OCI-LY1 (cell line): ENCODE measurements around the gene PGLYRP2.

ENCODE experiments used
- H2AFZ ChIP-seq: fragments of 200-600 bp; sonication (generic), shearing (Covaris generic); 2 replicates; pipeline ENCODE4 v1.6.0; 2014; ENCODE audit warnings: antibody characterized with exemption, mild to moderate bottlenecking, low read length
- H3F3A ChIP-seq: fragments of 200-600 bp; sonication (generic), shearing (Covaris generic); 2 replicates; pipeline ENCODE4 v1.6.0; 2014; ENCODE audit warnings: mild to moderate bottlenecking, antibody characterized with exemption, low read length, moderate library complexity; ENCODE audit not compliant: insufficient read depth
- H3K27ac ChIP-seq: fragments of 200-600 bp; sonication (generic); 2 replicates; pipeline ENCODE4 v1.5.1; 2014; ENCODE audit warnings: low read length, mixed run types, mild to moderate bottlenecking, low read depth; ENCODE audit not compliant: poor library complexity, severe bottlenecking
- H3K27me3 ChIP-seq: fragments of 200-600 bp; sonication (generic); 2 replicates; pipeline ENCODE4 v1.6.0; 2014; ENCODE audit warnings: antibody characterized with exemption, mild to moderate bottlenecking, low read length, moderate library complexity; ENCODE audit not compliant: insufficient read depth
- H3K36me3 ChIP-seq: fragments of 200-600 bp; sonication (generic); 2 replicates; pipeline ENCODE4 v1.6.1; 2014; ENCODE audit warnings: mild to moderate bottlenecking, antibody characterized with exemption, low read length, moderate library complexity, mixed read lengths; ENCODE audit not compliant: insufficient read depth
- H3K4me1 ChIP-seq: fragments of 200-600 bp; sonication (generic); 2 replicates; pipeline ENCODE4 v1.5.1; 2014; ENCODE audit warnings: mild to moderate bottlenecking, low read length, moderate library complexity; ENCODE audit not compliant: insufficient read depth, severe bottlenecking
- H3K4me2 ChIP-seq: fragments of 200-600 bp; sonication (generic), shearing (Covaris generic); 2 replicates; pipeline ENCODE4 v1.6.1; 2014; ENCODE audit warnings: low read length
- H3K4me3 ChIP-seq: fragments of 200-600 bp; sonication (generic); 2 replicates; pipeline ENCODE4 v1.5.1; 2014; ENCODE audit warnings: low read length, low read depth, mild to moderate bottlenecking, mixed read lengths; ENCODE audit not compliant: poor library complexity, severe bottlenecking
- H3K79me2 ChIP-seq: fragments of 200-600 bp; shearing (Covaris generic); 2 replicates; pipeline ENCODE4 v1.6.1; 2016; ENCODE audit warnings: mixed run types, low read length, mixed read lengths; ENCODE audit not compliant: insufficient read depth
- H3K9ac ChIP-seq: fragments of 200-600 bp; sonication (generic), shearing (Covaris generic); 2 replicates; pipeline ENCODE4 v1.6.1; 2014; ENCODE audit warnings: mild to moderate bottlenecking, low read length, mixed read lengths
- H3K9me2 ChIP-seq: fragments of 200-600 bp; sonication (generic), shearing (Covaris generic); 2 replicates; pipeline ENCODE4 v1.6.1; 2014; ENCODE audit warnings: low read depth, mild to moderate bottlenecking, low read length, mixed read lengths
- H3K9me3 ChIP-seq: fragments of 200-600 bp; shearing (Covaris generic); 2 replicates; pipeline ENCODE4 v1.6.1; 2014; ENCODE audit warnings: low read length, mixed read lengths
- H4K20me1 ChIP-seq: fragments of 200-600 bp; sonication (generic), shearing (Covaris generic); 2 replicates; pipeline ENCODE4 v1.6.0; 2016; ENCODE audit warnings: mild to moderate bottlenecking, low read length; ENCODE audit not compliant: insufficient read depth
- CTCF ChIP-seq: fragments of 200-600 bp; sonication (generic), shearing (Covaris generic); IDR thresholded peaks from 2 replicates; pipeline ENCODE4 v1.5.1; 2017; ENCODE audit warnings: mild to moderate bottlenecking, antibody characterized with exemption, low read length, moderate library complexity, mixed read lengths
- EZH2 ChIP-seq: fragments of 200-600 bp; sonication (generic), shearing (Covaris generic); IDR thresholded peaks from 2 replicates; pipeline ENCODE4 v1.8.0; 2017; ENCODE audit warnings: borderline replicate concordance, mixed run types, mild to moderate bottlenecking, antibody characterized with exemption, low read length, moderate library complexity, mixed read lengths

Gene PGLYRP2

GRCh38 chr19:15498156-15498858 lies 19.0 kb upstream of the PGLYRP2 start:
- H3K9me2 ChIP-seq, result no peaks in the 10 kb centered on the region
- no peaks in the 10 kb centered on the region for H3K79me2 ChIP-seq
- H3F3A ChIP-seq, result no peaks in the 10 kb centered on the region
- no peak overlapping the region for H2AFZ ChIP-seq
- TF ChIP-seq CTCF (no peak), EZH2 (no peak)
- H3K4me2 ChIP-seq, result no peak overlapping the region
- H3K36me3 ChIP-seq, result no peaks in the 10 kb centered on the region
- no peak overlapping the region for H3K4me3 ChIP-seq
- no peak overlapping the region for H3K27ac ChIP-seq
- H3K27me3 ChIP-seq, result no peaks in the 10 kb centered on the region
- no peaks in the 10 kb centered on the region for H3K4me1 ChIP-seq
- H3K9me3 ChIP-seq, result no peaks in the 10 kb centered on the region
- no peaks in the 10 kb centered on the region for H4K20me1 ChIP-seq
- H3K9ac ChIP-seq, result no peak overlapping the region

- no peak overlapping the region for H3K27ac ChIP-seq
- H3K36me3 ChIP-seq, result no peaks in the 10 kb centered on the region
Observed at GRCh38 chr19:15495151-15495550, 15.8 kb upstream of the PGLYRP2 start.

GRCh38 chr19:15488489-15489226 lies 9.4 kb upstream of the PGLYRP2 start:
- Histone ChIP-seq H3K27ac (no peak overlapping the region), H3K4me2 (no peak overlapping the region), H3K9me3 (no peaks in the 10 kb centered on the region), H3K9me2 (no peaks in the 10 kb centered on the region), H3K27me3 (no peaks in the 10 kb centered on the region), H4K20me1 (no peaks in the 10 kb centered on the region), H3K9ac (no peak overlapping the region), H2AFZ (no peak overlapping the region), H3K79me2 (no peaks in the 10 kb centered on the region), H3K4me3 (no peak overlapping the region), H3K4me1 (no peaks in the 10 kb centered on the region), H3F3A (no peaks in the 10 kb centered on the region), H3K36me3 (no peaks in the 10 kb centered on the region)
- TF ChIP-seq CTCF, result no peak
- no peak for TF ChIP-seq EZH2

More at GRCh38 chr19:15495151-15495550, 15.8 kb upstream of the PGLYRP2 start:
- Histone ChIP-seq H3K9me3 (no peaks in the 10 kb centered on the region), H2AFZ (no peak overlapping the region), H3F3A (no peaks in the 10 kb centered on the region), H3K79me2 (no peaks in the 10 kb centered on the region), H3K27me3 (no peaks in the 10 kb centered on the region), H3K4me2 (no peak overlapping the region), H3K4me1 (no peaks in the 10 kb centered on the region), H3K4me3 (no peak overlapping the region), H3K9ac (no peak overlapping the region), H4K20me1 (no peaks in the 10 kb centered on the region), H3K9me2 (no peaks in the 10 kb centered on the region)
- no peak for TF ChIP-seq CTCF
- TF ChIP-seq EZH2, result no peak
